GM12878 (cell line): ENCODE measurements around the gene GYG1. TPM values are rescaled to one million over a fixed set of nuclear protein-coding genes. Genes with fewer than 3 reads are reported as not detected.

Experiments
- ATAC-seq: fragments of 200-7000 bp; cut with Tn5 transposase; 3 replicates; pipeline ENCODE4 v1.9.1; 2020; ENCODE audit warnings: mild to moderate bottlenecking, moderate library complexity
- BruUV-seq: library from RNA; stranded (reverse); fragments of 400-500 nt; replicated peaks from 2 replicates; lab custom pipeline; 2021; lab: Mats Ljungman, UMichigan
- CTCF ChIA-PET: fragments of 300-600 bp; sonication (Branson Sonifier 250); formaldehyde crosslinking; extraction: SDS; loops from one replicate; lab custom pipeline; 2021; ENCODE audit warnings: inconsistent platforms; lab: Yijun Ruan, JAX
- POLR2A ChIA-PET: fragments of 350-600 bp; formaldehyde crosslinking; extraction: SDS; loops from one replicate; lab custom pipeline; 2021; ENCODE audit warnings: inconsistent platforms; lab: Charles Lee
- RAD21 ChIA-PET: fragments of 300-600 bp; sonication (Branson Sonifier 250); formaldehyde crosslinking; loops from one replicate; lab custom pipeline; 2023; ENCODE audit warnings: antibody characterized with exemption; ENCODE audit not compliant: unreplicated experiment; lab: Charles Lee
- SMC1A ChIA-PET: fragments of 300-600 bp; sonication (Branson Sonifier 250); formaldehyde crosslinking; loops from one replicate; lab custom pipeline; 2023; ENCODE audit not compliant: unreplicated experiment, uncharacterized antibody; lab: Charles Lee
- DNase-seq: peaks from one replicate; pipeline ENCODE4 v3.0.0-alpha.2; 2011; ENCODE audit warnings: low read depth, low spot score
- FAIRE-seq: peaks from 3 replicates; lab custom pipeline; 2011; peaks lifted over from hg19 to GRCh38; lab: Jason Lieb, UNC
- H2AFZ ChIP-seq: 2 replicates; pipeline ENCODE4 v1.6.0; 2011; ENCODE audit warnings: low read depth, low read length, control low read depth; ENCODE audit not compliant: control insufficient read depth
- H3K27ac ChIP-seq: 2 replicates; pipeline ENCODE4 v1.5.1; 2011; ENCODE audit warnings: control low read depth; ENCODE audit not compliant: control insufficient read depth, insufficient read depth
- H3K27me3 ChIP-seq, 2 experiments: replicated peaks in 1 of 2; 2 replicates each; pipeline versions ENCODE4 v1.6.0 to v1.6.1; 2011; ENCODE audit warnings: low read length in 1 of 2; ENCODE audit not compliant: control insufficient read depth in 2 of 2, insufficient read depth in 2 of 2
- H3K36me3 ChIP-seq, 2 experiments: 2 replicates each; pipeline ENCODE4 v1.5.1; 2011; ENCODE audit warnings: low read length in 1 of 2; ENCODE audit not compliant: control insufficient read depth in 2 of 2, insufficient read depth in 2 of 2
- H3K4me1 ChIP-seq: 2 replicates; pipeline ENCODE4 v1.6.1; 2011; ENCODE audit warnings: mild to moderate bottlenecking, low read length, moderate library complexity, mixed read lengths; ENCODE audit not compliant: control insufficient read depth, insufficient read depth
- H3K4me2 ChIP-seq: 2 replicates; pipeline ENCODE4 v1.6.0; 2011; ENCODE audit warnings: control low read depth; ENCODE audit not compliant: control insufficient read depth, insufficient read depth
- H3K4me3 ChIP-seq: fragments of 200-600 bp; sonication (generic); 2 replicates; pipeline ENCODE4 v1.5.1; 2016
- H3K79me2 ChIP-seq: 2 replicates; pipeline ENCODE4 v1.6.0; 2011; ENCODE audit warnings: low read length; ENCODE audit not compliant: control insufficient read depth, insufficient read depth
- H3K9ac ChIP-seq: 2 replicates; pipeline ENCODE4 v1.8.0; 2011; ENCODE audit warnings: low read length, control low read depth, mixed read lengths; ENCODE audit not compliant: control insufficient read depth, insufficient read depth
- H3K9me3 ChIP-seq: replicated peaks from 3 replicates; pipeline ENCODE4 v1.5.1; 2011; ENCODE audit warnings: mild to moderate bottlenecking, low read length; ENCODE audit not compliant: control insufficient read depth, insufficient read depth
- H4K20me1 ChIP-seq: 2 replicates; pipeline ENCODE4 v1.6.0; 2011; ENCODE audit not compliant: control insufficient read depth, insufficient read depth
- CEBPB ChIP-seq, 2 experiments: fragments of 150-350 bp in 1 of 2; IDR thresholded peaks; 2 replicates each; pipeline ENCODE4 v1.6.1; 2012 to 2014; ENCODE audit warnings: low read depth in 2 of 2, low read length in 2 of 2, borderline replicate concordance in 1 of 2, inconsistent platforms in 1 of 2
- CREB1 ChIP-seq: IDR thresholded peaks from 2 replicates; pipeline ENCODE4 v1.6.1; 2012; ENCODE audit warnings: low read depth, mild to moderate bottlenecking, inconsistent platforms
- EED ChIP-seq: sonication (generic); IDR thresholded peaks from 2 replicates; pipeline ENCODE4 v1.6.1; 2016; ENCODE audit warnings: antibody characterized with exemption, low read depth
- ELK1 ChIP-seq: IDR thresholded peaks from 2 replicates; pipeline ENCODE4 v1.6.1; 2012; ENCODE audit warnings: low read depth, low read length, improper control_type of control experiment
- ESRRA ChIP-seq: IDR thresholded peaks from 2 replicates; pipeline ENCODE4 v1.6.1; 2012; ENCODE audit warnings: mild to moderate bottlenecking, low read length, improper control_type of control experiment
- IRF4 ChIP-seq: IDR thresholded peaks from 2 replicates; pipeline ENCODE4 v1.6.1; 2011; ENCODE audit warnings: low read depth, low read length
- MXI1 ChIP-seq: fragments of 150-350 bp; IDR thresholded peaks from 2 replicates; pipeline ENCODE4 v1.6.1; 2011; ENCODE audit warnings: low read depth, mild to moderate bottlenecking, inconsistent platforms, low read length, improper control_type of control experiment
- TARDBP ChIP-seq: IDR thresholded peaks from 2 replicates; pipeline ENCODE4 v1.6.1; 2016; ENCODE audit warnings: borderline replicate concordance
- WGBS: methylation state at CpG from one replicate; pipeline ENCODE4 v1.1.6; 2016; ENCODE audit warnings: low lambda C conversion rate; ENCODE audit not compliant: insufficient replicate concordance, insufficient coverage; ENCODE audit errors: missing lambda C conversion rate; 5-methylcytosine and 5-hydroxymethylcytosine counted together
- in situ Hi-C: fragments of 300-500 bp; cut with MboI; formaldehyde crosslinking; loops from 9 replicates; pipeline ENCODE4 v1.14.3; 2018; ENCODE audit warnings: mixed read lengths
- intact Hi-C: fragments of 100-400 bp; cut with micrococcal nuclease; formaldehyde crosslinking; loops from one replicate; pipeline ENCODE4 v1.14.2; 2022; ENCODE audit not compliant: unreplicated experiment
- polyA plus RNA-seq, 11 experiments: library from polyadenylated mRNA; depleted of rRNA in 4 of 11; unstranded in 6 of 11; stranded (reverse) in 5 of 11; fragments of >200 nt; fragmentation: Nextera tagmentation in 4 of 11; fragmentation: Illumina TruSeq in 1 of 11; extraction: Ambion mirVana in 4 of 11; extraction: Trizol in 1 of 11; gene quantifications; 1 replicate in 1 of 11; 2 replicates in 10 of 11; pipeline versions ENCODE4 v1.2.1 to v1.2.3, GENCODE V29; 2011 to 2016; ENCODE audit warnings: inconsistent platforms in 2 of 11, missing spikeins in 2 of 11, low read depth in 1 of 11
- total RNA-seq, 4 experiments: library from RNA; depleted of rRNA in 3 of 4; stranded (reverse); fragments of >200 nt in 3 of 4; fragmentation: Illumina TruSeq in 1 of 4; extraction: Trizol in 1 of 4; gene quantifications; 2 replicates each; pipeline versions ENCODE4 v1.2.1 to v1.2.3, GENCODE V29; 2013 to 2021

GYG1 gene
- total and polyA plus RNA-seq, 10 of the 15 experiments (the other 5 are each of a cell fraction or from before 2014, with no cell fraction given) = 11.8 to 38.9 (median 22.9) TPM

GRCh38 chr3:149005416-149005815 is 14.1 kb downstream of the GYG1 start:
- peaks cover 9% of the 10 kb centered on the region for H3K4me1 ChIP-seq
- BruUV-seq = no TSS peak
- 93% methylated on average over 1 of the region's 1 CpG for WGBS
- ChIA-PET RAD21 (no interaction called here), POLR2A (no interaction called here), SMC1A (no interaction called here), CTCF (interaction anchor here (1.0 kb wide), 1 partner anchor 10 kb away, joined by 3 read pairs; no protein-coding TSS in a partner anchor)
- H3K27ac ChIP-seq = no peak overlapping the region
- no peak overlapping the region for H2AFZ ChIP-seq
- ATAC-seq = no peak
- intact Hi-C loops = no loop called here
- DNase-seq = no peak
- H3K9ac ChIP-seq = no peak overlapping the region
- in situ Hi-C loops = no loop called here
- TF ChIP-seq IRF4 = no peak
- no peak for TF ChIP-seq CEBPB (IDR thresholded peaks at IDR 0.05; ENCODE audit: borderline replicate concordance in 1 of 2, low read depth in 2 of 2, low read length in 2 of 2)
- TF ChIP-seq ESRRA = no peak
- no peak for TF ChIP-seq CREB1
- TF ChIP-seq MXI1 = no peak
- no peak for TF ChIP-seq EED
- FAIRE-seq = no peak
- no peaks in the 10 kb centered on the region for H4K20me1 ChIP-seq
- H3K4me2 ChIP-seq = no peak overlapping the region
- peaks cover 5 to 10% of the 10 kb centered on the region in 2 experiments; a peak in 3 of 4 replicates for H3K36me3 ChIP-seq
- H3K79me2 ChIP-seq = no peaks in the 10 kb centered on the region
- no peaks in the 10 kb centered on the region for H3K27me3 ChIP-seq
- H3K4me3 ChIP-seq = no peak overlapping the region
- no peaks in the 10 kb centered on the region for H3K9me3 ChIP-seq

- intact Hi-C loops = no loop called here
- CTCF ChIA-PET = no interaction called here
- 83% methylated on average over 7 of the region's 7 CpGs for WGBS
These were observed 16.4 kb downstream of the GYG1 start for GRCh38 chr3:149007567-149008257.

More at GRCh38 chr3:149007567-149008257, 16.4 kb downstream of the GYG1 start:
- no TSS peak for BruUV-seq
- no peaks in the 10 kb centered on the region for H3K27me3 ChIP-seq
- POLR2A ChIA-PET = no interaction called here
- TF ChIP-seq TARDBP (no peak), ELK1 (no peak)
- ATAC-seq (no peak), FAIRE-seq (no peak), DNase-seq (no peak)
- no peaks in the 10 kb centered on the region for H3K79me2 ChIP-seq
- SMC1A ChIA-PET = no interaction called here
- in situ Hi-C loops = no loop called here
- H3K4me3 ChIP-seq = no peak overlapping the region
- RAD21 ChIA-PET = no interaction called here
- H3K27ac ChIP-seq = no peak overlapping the region
- H3K9ac ChIP-seq = no peak overlapping the region
- no peak overlapping the region for H3K4me2 ChIP-seq
- peaks cover 5 to 19% of the 10 kb centered on the region in 2 experiments; a peak in 3 of 4 replicates for H3K36me3 ChIP-seq
- no peaks in the 10 kb centered on the region for H4K20me1 ChIP-seq
- peaks cover 7% of the 10 kb centered on the region for H3K4me1 ChIP-seq
- no peaks in the 10 kb centered on the region for H3K9me3 ChIP-seq
- H2AFZ ChIP-seq = no peak overlapping the region
